Ishikawa (cell line): ENCODE results near the gene ATP6V0E2.

Experiments used
- CEBPB ChIP-seq: IDR thresholded peaks from 2 replicates; pipeline ENCODE4 v1.6.1; 2012
- CREB1 ChIP-seq: IDR thresholded peaks from 2 replicates; pipeline ENCODE4 v1.6.1; 2012; ENCODE audit warnings: low read depth
- EGR1 ChIP-seq: IDR thresholded peaks from 2 replicates; pipeline ENCODE4 v1.6.1; 2012
- EP300 ChIP-seq: IDR thresholded peaks from 2 replicates; pipeline ENCODE4 v1.6.1; 2012; ENCODE audit warnings: borderline replicate concordance
- FOXM1 ChIP-seq: IDR thresholded peaks from 2 replicates; pipeline ENCODE4 v1.6.1; 2012; ENCODE audit warnings: low read depth, borderline replicate concordance
- NFIC ChIP-seq: IDR thresholded peaks from 2 replicates; pipeline ENCODE4 v1.6.1; 2012
- RAD21 ChIP-seq: IDR thresholded peaks from 2 replicates; pipeline ENCODE4 v1.6.1; 2012; ENCODE audit warnings: low read depth
- TAF1 ChIP-seq: IDR thresholded peaks from 2 replicates; pipeline ENCODE4 v1.6.1; 2012; ENCODE audit warnings: low read depth, mild to moderate bottlenecking
- TCF12 ChIP-seq: IDR thresholded peaks from 2 replicates; pipeline ENCODE4 v1.6.1; 2012; ENCODE audit warnings: low read depth
- TEAD4 ChIP-seq: IDR thresholded peaks from 2 replicates; pipeline ENCODE4 v1.6.1; 2012
- YY1 ChIP-seq: IDR thresholded peaks from 2 replicates; pipeline ENCODE4 v1.6.1; 2012; ENCODE audit warnings: low read depth
- ZBTB7A ChIP-seq: IDR thresholded peaks from 2 replicates; pipeline ENCODE4 v1.6.1; 2012; ENCODE audit warnings: low read depth
- TF ChIP-seq, protein P1 (sequence below): IDR thresholded peaks from 2 replicates; pipeline ENCODE4 v1.6.1; 2012
- TF ChIP-seq, protein P2 (sequence below): IDR thresholded peaks from 2 replicates; pipeline ENCODE4 v1.6.1; 2012; ENCODE audit warnings: low read depth, mild to moderate bottlenecking
- TF ChIP-seq, protein P3 (sequence below): IDR thresholded peaks from 2 replicates; pipeline ENCODE4 v1.6.1; 2012

The ATP6V0E2 gene

DNA sequence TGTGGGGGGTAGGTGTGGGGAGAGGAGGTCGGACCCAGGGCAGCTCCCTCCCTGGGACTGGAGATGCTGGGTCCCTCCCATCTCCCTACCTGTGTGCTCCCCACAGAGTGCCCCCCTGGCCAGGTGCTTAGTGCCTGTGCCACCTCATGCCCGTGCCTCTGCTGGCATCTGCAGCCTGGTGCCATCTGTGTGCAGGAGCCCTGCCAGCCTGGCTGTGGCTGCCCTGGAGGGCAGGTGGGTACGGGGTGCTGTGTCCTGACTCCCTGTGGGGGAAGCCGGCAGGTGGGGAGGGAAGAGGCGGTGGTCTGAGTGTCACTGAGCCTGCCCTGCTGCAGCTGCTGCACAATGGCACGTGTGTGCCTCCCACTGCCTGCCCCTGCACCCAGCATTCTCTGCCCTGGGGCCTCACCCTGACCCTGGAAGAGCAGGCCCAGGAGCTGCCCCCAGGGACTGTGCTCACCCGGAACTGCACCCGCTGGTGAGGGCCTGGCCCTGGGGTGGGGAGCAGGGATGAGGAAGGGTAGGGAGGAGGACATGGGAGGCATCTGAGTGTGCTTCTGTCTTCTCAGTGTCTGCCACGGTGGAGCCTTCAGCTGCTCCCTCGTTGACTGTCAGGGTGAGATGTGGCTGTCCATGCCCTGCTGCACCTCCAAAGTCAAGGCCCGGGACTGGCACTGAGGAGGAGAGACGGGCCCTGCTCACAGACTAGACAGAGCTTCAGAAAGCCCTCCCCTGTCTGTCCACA lies 47.3 kb upstream of the ATP6V0E2 start:
- TF ChIP-seq, protein P1, sequence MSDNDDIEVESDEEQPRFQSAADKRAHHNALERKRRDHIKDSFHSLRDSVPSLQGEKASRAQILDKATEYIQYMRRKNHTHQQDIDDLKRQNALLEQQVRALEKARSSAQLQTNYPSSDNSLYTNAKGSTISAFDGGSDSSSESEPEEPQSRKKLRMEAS, result no peak
- TF ChIP-seq FOXM1 (no peak), TCF12 (no peak), RAD21 (no peak), CEBPB (no peak), TAF1 (no peak), NFIC (no peak), ZBTB7A (no peak), TEAD4 (no peak), CREB1 (no peak), EGR1 (no peak), YY1 (no peak)
- TF ChIP-seq, protein P2, sequence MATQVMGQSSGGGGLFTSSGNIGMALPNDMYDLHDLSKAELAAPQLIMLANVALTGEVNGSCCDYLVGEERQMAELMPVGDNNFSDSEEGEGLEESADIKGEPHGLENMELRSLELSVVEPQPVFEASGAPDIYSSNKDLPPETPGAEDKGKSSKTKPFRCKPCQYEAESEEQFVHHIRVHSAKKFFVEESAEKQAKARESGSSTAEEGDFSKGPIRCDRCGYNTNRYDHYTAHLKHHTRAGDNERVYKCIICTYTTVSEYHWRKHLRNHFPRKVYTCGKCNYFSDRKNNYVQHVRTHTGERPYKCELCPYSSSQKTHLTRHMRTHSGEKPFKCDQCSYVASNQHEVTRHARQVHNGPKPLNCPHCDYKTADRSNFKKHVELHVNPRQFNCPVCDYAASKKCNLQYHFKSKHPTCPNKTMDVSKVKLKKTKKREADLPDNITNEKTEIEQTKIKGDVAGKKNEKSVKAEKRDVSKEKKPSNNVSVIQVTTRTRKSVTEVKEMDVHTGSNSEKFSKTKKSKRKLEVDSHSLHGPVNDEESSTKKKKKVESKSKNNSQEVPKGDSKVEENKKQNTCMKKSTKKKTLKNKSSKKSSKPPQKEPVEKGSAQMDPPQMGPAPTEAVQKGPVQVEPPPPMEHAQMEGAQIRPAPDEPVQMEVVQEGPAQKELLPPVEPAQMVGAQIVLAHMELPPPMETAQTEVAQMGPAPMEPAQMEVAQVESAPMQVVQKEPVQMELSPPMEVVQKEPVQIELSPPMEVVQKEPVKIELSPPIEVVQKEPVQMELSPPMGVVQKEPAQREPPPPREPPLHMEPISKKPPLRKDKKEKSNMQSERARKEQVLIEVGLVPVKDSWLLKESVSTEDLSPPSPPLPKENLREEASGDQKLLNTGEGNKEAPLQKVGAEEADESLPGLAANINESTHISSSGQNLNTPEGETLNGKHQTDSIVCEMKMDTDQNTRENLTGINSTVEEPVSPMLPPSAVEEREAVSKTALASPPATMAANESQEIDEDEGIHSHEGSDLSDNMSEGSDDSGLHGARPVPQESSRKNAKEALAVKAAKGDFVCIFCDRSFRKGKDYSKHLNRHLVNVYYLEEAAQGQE, result no peak
- TF ChIP-seq, protein P3, sequence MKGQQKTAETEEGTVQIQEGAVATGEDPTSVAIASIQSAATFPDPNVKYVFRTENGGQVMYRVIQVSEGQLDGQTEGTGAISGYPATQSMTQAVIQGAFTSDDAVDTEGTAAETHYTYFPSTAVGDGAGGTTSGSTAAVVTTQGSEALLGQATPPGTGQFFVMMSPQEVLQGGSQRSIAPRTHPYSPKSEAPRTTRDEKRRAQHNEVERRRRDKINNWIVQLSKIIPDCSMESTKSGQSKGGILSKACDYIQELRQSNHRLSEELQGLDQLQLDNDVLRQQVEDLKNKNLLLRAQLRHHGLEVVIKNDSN, result no peak

DNA sequence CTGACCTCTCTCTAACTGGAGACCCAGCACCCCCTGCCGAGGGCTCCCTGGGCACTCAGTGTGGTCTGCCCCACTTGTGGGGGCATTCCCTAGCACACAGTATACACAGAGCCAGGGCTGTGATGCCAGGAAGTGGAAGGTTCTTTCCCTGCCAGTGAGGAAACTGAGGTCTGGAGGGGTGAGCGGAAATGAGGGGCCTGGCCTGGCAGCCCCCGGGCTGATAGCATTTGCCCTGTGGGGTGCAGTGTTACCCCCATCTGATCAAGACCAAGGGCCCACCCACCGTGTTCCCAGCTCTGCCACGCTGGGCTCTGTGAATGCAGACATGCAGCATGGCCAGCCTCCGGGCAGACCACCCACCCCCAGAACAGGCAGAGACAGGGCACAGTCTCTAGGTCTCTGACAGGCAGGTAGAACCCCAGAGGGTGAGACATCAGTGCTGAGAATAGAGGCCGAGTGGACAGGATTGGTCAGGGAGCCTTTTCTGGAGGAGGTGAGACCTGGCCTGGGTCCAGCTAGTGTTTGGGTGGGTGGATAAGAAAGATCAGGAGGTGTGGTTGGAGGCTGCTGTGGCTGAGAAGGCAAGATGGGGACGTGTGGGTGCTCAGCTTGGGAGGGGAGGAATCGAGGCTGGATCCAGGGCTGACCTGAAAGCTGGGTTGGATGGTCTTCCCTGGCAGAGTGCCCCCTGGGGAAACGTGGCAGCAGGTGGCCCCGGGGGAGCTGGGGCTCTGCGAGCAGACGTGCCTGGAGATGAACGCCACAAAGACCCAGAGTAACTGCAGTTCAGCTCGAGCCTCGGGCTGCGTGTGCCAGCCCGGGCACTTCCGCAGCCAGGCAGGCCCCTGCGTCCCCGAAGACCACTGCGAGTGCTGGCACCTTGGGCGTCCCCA lies 46.4 kb upstream of the ATP6V0E2 start:
- TF ChIP-seq FOXM1, result no peak
- TF ChIP-seq TCF12, result no peak
- no peak for TF ChIP-seq CEBPB
- no peak for TF ChIP-seq EP300
- TF ChIP-seq, protein P1, result no peak
- no peak for TF ChIP-seq ZBTB7A
- no peak for TF ChIP-seq EGR1
- TF ChIP-seq, protein P3, result no peak
- TF ChIP-seq TAF1, result no peak
- no peak for TF ChIP-seq TEAD4
- TF ChIP-seq, protein P2, result no peak
- no peak for TF ChIP-seq NFIC
- TF ChIP-seq CREB1, result no peak
- no peak for TF ChIP-seq RAD21
- no peak for TF ChIP-seq YY1

DNA sequence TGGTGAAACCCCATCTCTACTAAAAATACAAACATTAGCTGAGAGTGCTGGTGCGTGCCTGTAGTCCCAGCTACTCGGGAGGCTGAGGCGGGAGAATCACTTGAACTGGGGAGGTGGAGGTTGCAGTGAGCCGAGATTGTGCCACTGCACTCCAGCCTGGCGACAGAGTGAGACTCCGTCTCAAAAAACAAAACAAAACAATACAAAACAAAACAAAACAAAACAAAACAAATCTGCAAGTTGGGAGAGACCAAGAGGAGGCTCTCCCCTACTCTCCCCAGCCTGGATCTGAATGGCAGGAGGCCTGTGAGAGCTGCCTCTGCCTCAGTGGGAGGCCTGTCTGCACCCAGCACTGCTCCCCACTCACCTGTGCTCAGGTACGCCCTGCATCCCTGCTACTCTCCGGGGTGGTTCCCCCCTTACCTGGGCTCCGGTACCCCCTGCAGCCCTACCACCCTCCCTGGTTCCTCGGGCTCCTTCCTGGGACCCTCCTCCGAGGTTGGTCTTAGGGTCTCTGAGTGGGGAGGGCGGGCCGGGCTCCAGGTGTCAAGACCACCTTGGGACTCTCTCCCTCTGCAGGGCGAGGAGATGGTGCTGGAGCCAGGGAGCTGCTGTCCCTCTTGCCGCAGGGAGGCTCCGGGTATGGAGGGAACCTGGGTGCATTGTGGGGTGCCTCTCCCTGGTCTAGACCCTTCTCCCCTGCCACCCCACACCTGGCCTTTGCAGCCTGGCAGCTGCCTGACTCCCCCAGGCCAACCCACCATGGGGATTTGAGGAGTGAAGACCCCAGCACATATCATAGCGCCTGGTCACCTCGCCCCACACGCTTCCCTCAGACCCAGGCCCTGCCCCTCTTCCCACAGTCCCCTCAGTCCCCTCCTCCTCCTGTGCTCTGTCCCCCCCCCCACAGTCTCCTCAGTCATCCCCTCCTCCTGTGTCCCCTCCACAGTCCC lies 45.1 kb upstream of the ATP6V0E2 start:
- TF ChIP-seq TAF1 (no peak), YY1 (no peak), ZBTB7A (no peak), RAD21 (no peak), TEAD4 (no peak), NFIC (no peak), EP300 (no peak), TCF12 (no peak), EGR1 (no peak), CREB1 (no peak), FOXM1 (no peak), CEBPB (no peak)
- TF ChIP-seq, protein P2, result no peak
- TF ChIP-seq, protein P3, result no peak
- TF ChIP-seq, protein P1, result no peak
